Measurements from ENCODE around the gene HOXC12. TPM values are rescaled to one million over a fixed set of nuclear protein-coding genes. Genes with fewer than 3 reads are reported as not detected.

The HOXC12 gene
- total RNA-seq, 1 experiment from 2014 or later = not detected

DNA sequence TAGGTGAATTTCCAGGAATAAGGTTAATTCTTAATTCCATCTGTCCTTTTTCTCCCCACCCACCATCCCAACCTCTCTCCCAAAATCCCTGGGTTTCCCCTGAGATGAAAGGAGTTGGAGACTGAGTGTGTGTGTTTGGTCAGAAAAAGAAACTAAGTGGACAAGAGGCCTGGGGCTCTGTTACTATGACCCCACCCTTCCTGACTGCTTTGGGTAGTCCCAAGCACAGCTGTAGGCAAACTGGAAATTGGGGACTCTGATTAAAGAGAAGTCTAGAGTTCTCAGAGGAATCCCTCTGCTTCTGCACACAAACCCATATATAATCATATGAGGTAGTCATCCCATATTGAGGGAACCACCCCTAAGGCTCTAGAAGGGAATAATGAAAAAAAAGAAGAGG is 7.0 kb upstream of the HOXC12 start (continued):
- no peak for TF ChIP-seq ZNF219 (CRISPR knock-in tag; IDR thresholded peaks at IDR 0.05; ENCODE audit: borderline replicate concordance)
- TF ChIP-seq ATF1 (CRISPR knock-in tag; IDR thresholded peaks at IDR 0.05) = no peak
- no peak for TF ChIP-seq ZNF138 (CRISPR knock-in tag; conservative IDR thresholded peaks at IDR 0.05)
- TF ChIP-seq ESRRA (CRISPR knock-in tag; IDR thresholded peaks at IDR 0.05; ENCODE audit: borderline replicate concordance) = no peak
- TF ChIP-seq HMGA2 (CRISPR knock-in tag; IDR thresholded peaks at IDR 0.05) = no peak
- TF ChIP-seq SMAD3 (CRISPR knock-in tag; IDR thresholded peaks at IDR 0.05; ENCODE audit: borderline replicate concordance) = no peak
- no peak for TF ChIP-seq JAZF1 (CRISPR knock-in tag; IDR thresholded peaks at IDR 0.05)
- TF ChIP-seq NFE2L1 (CRISPR knock-in tag; IDR thresholded peaks at IDR 0.05) = no peak
- no peak for TF ChIP-seq ZNF121 (CRISPR knock-in tag; IDR thresholded peaks at IDR 0.05)
- TF ChIP-seq, protein P1, sequence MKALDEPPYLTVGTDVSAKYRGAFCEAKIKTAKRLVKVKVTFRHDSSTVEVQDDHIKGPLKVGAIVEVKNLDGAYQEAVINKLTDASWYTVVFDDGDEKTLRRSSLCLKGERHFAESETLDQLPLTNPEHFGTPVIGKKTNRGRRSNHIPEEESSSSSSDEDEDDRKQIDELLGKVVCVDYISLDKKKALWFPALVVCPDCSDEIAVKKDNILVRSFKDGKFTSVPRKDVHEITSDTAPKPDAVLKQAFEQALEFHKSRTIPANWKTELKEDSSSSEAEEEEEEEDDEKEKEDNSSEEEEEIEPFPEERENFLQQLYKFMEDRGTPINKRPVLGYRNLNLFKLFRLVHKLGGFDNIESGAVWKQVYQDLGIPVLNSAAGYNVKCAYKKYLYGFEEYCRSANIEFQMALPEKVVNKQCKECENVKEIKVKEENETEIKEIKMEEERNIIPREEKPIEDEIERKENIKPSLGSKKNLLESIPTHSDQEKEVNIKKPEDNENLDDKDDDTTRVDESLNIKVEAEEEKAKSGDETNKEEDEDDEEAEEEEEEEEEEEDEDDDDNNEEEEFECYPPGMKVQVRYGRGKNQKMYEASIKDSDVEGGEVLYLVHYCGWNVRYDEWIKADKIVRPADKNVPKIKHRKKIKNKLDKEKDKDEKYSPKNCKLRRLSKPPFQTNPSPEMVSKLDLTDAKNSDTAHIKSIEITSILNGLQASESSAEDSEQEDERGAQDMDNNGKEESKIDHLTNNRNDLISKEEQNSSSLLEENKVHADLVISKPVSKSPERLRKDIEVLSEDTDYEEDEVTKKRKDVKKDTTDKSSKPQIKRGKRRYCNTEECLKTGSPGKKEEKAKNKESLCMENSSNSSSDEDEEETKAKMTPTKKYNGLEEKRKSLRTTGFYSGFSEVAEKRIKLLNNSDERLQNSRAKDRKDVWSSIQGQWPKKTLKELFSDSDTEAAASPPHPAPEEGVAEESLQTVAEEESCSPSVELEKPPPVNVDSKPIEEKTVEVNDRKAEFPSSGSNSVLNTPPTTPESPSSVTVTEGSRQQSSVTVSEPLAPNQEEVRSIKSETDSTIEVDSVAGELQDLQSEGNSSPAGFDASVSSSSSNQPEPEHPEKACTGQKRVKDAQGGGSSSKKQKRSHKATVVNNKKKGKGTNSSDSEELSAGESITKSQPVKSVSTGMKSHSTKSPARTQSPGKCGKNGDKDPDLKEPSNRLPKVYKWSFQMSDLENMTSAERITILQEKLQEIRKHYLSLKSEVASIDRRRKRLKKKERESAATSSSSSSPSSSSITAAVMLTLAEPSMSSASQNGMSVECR (CRISPR knock-in tag; IDR thresholded peaks at IDR 0.05; ENCODE audit: borderline replicate concordance) = no peak

DNA sequence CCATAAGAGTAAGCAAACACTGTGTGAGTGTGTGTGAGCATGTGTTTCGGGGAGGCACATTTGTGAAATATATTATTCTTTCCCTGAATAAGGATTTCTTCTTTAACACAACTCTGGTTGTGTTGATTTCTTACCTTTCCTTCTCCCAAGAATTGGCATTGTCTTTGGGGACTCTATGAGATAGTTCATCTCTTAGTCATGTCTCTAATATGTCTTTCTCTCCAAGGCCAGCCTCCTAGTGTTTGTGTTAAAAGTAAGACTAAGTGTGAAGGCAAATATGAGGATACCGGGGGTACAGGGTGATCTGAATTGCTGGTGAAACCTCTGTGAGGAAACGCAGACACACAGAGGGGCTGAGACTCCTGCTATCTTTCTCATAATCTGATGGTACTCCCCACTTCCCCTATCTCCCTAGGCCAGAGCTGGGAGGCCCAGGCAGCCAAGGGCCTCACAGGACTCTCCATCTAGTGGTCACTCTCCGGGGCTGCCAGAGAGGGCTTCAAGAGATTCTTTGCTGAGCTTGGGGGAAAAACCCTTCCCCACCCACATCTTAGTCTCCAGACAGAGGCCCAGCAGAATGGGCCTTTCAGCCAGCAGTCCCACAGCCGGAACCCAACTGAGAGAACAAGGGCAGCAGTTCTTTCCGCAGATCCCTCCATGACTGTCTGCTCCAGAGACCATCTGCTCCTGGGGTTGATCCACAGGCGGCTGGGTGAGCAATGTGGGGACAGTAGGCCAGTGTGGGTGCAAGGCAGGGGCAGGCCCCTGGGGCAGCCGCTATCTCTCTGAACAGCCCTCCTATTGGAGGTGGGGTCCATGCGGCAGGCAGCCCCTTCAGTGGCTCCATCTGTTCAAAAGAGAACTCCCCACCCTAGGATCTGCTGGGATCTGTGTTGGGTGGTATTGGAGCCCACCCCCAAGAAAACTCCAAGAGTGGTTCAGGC is 5.8 kb upstream of the HOXC12 start:
- ChIA-PET CTCF (interaction anchor here (1.0 to 1.4 kb wide), 2 partner anchors 193 to 243 kb away, joined by 3 to 5 read pairs; no protein-coding TSS in a partner anchor), POLR2A (no interaction called here)
- ATAC-seq (no peak), DNase-seq (ENCODE audit: low spot score) (no peak)
- no peak overlapping the region; the same call in 1 of the 2 replicates for H3K4me3 Mint-ChIP-seq
- peaks cover 100% of the 10 kb centered on the region for H3K27me3 Mint-ChIP-seq (ENCODE audit: low read depth)
- no peak overlapping the region for H3K27ac Mint-ChIP-seq
- no peaks in the 10 kb centered on the region for H3K9me3 Mint-ChIP-seq
- no peaks in the 10 kb centered on the region for H3K36me3 Mint-ChIP-seq
- H3K4me1 Mint-ChIP-seq = peaks cover 29% of the 10 kb centered on the region
- no peak for TF ChIP-seq NFE2L1 (CRISPR knock-in tag; IDR thresholded peaks at IDR 0.05)
- TF ChIP-seq JAZF1 (CRISPR knock-in tag; IDR thresholded peaks at IDR 0.05) = no peak
- TF ChIP-seq, protein P2, sequence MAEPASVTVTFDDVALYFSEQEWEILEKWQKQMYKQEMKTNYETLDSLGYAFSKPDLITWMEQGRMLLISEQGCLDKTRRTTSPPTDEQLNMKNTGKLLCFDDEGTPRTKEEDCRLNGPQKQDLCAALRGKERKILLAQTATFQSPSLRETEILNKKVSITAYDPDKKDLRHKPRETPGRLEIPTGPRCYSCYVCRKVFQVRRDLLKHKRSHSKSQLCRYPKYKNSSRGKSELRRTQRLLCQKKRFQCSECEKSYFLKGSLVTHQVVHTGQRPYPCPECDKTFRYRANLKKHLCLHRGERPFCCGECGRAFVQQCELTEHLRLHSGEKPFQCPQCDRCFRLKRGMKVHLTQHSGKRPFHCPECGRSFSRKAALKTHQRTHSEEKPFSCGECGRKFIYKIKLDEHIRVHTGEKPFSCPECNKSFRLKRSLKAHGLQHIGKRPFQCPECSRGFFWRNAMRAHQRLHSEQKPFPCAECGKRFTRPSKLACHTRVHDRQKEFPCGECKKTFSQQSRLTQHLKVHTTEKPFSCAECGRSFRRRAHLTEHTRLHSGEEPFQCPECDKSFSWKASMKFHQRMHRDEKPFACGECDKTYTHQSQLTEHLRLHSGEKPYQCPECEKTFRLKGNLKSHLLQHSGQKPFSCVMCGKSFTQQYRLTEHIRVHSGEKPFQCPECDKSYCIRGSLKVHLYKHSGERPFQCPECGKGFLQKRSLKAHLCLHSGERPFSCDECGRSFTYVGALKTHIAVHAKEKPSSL (CRISPR knock-in tag; conservative IDR thresholded peaks at IDR 0.05) = no peak
- no peak for TF ChIP-seq ATF1 (CRISPR knock-in tag; IDR thresholded peaks at IDR 0.05)
- no peak for TF ChIP-seq SOX15 (CRISPR knock-in tag; IDR thresholded peaks at IDR 0.05)
- TF ChIP-seq, protein P3, sequence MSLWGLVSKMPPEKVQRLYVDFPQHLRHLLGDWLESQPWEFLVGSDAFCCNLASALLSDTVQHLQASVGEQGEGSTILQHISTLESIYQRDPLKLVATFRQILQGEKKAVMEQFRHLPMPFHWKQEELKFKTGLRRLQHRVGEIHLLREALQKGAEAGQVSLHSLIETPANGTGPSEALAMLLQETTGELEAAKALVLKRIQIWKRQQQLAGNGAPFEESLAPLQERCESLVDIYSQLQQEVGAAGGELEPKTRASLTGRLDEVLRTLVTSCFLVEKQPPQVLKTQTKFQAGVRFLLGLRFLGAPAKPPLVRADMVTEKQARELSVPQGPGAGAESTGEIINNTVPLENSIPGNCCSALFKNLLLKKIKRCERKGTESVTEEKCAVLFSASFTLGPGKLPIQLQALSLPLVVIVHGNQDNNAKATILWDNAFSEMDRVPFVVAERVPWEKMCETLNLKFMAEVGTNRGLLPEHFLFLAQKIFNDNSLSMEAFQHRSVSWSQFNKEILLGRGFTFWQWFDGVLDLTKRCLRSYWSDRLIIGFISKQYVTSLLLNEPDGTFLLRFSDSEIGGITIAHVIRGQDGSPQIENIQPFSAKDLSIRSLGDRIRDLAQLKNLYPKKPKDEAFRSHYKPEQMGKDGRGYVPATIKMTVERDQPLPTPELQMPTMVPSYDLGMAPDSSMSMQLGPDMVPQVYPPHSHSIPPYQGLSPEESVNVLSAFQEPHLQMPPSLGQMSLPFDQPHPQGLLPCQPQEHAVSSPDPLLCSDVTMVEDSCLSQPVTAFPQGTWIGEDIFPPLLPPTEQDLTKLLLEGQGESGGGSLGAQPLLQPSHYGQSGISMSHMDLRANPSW (CRISPR knock-in tag; conservative IDR thresholded peaks at IDR 0.05; ENCODE audit: low read depth) = no peak
- TF ChIP-seq NFYB (CRISPR knock-in tag; conservative IDR thresholded peaks at IDR 0.05; ENCODE audit: low read depth) = no peak
- TF ChIP-seq PRRX2 (CRISPR knock-in tag; IDR thresholded peaks at IDR 0.05) = no peak
- TF ChIP-seq, protein P4, sequence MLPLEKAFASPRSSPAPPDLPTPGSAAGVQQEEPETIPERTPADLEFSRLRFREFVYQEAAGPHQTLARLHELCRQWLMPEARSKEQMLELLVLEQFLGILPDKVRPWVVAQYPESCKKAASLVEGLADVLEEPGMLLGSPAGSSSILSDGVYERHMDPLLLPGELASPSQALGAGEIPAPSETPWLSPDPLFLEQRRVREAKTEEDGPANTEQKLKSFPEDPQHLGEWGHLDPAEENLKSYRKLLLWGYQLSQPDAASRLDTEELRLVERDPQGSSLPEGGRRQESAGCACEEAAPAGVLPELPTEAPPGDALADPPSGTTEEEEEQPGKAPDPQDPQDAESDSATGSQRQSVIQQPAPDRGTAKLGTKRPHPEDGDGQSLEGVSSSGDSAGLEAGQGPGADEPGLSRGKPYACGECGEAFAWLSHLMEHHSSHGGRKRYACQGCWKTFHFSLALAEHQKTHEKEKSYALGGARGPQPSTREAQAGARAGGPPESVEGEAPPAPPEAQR (CRISPR knock-in tag; IDR thresholded peaks at IDR 0.05) = no peak
- no peak for TF ChIP-seq MYBL2 (CRISPR knock-in tag; IDR thresholded peaks at IDR 0.05)
- TF ChIP-seq RELA (CRISPR knock-in tag; IDR thresholded peaks at IDR 0.05; ENCODE audit: borderline replicate concordance) = no peak
- TF ChIP-seq ZNF317 (CRISPR knock-in tag; IDR thresholded peaks at IDR 0.05; ENCODE audit: borderline replicate concordance, low read depth) = no peak
- TF ChIP-seq, protein P5, sequence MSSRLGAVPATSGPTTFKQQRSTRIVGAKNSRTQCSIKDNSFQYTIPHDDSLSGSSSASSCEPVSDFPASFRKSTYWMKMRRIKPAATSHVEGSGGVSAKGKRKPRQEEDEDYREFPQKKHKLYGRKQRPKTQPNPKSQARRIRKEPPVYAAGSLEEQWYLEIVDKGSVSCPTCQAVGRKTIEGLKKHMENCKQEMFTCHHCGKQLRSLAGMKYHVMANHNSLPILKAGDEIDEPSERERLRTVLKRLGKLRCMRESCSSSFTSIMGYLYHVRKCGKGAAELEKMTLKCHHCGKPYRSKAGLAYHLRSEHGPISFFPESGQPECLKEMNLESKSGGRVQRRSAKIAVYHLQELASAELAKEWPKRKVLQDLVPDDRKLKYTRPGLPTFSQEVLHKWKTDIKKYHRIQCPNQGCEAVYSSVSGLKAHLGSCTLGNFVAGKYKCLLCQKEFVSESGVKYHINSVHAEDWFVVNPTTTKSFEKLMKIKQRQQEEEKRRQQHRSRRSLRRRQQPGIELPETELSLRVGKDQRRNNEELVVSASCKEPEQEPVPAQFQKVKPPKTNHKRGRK (CRISPR knock-in tag; IDR thresholded peaks at IDR 0.05; ENCODE audit: borderline replicate concordance) = no peak
- TF ChIP-seq, protein P6, sequence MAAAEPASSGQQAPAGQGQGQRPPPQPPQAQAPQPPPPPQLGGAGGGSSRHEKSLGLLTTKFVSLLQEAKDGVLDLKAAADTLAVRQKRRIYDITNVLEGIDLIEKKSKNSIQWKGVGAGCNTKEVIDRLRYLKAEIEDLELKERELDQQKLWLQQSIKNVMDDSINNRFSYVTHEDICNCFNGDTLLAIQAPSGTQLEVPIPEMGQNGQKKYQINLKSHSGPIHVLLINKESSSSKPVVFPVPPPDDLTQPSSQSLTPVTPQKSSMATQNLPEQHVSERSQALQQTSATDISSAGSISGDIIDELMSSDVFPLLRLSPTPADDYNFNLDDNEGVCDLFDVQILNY (CRISPR knock-in tag; IDR thresholded peaks at IDR 0.05) = no peak
- TF ChIP-seq ETV6 (CRISPR knock-in tag; IDR thresholded peaks at IDR 0.05) = no peak

Data from WTC11 (cell line).